Endothelial cell of umbilical vein (primary cell): ENCODE measurements around the gene HECTD2. TPM values are rescaled to one million over a fixed set of nuclear protein-coding genes. Genes with fewer than 3 reads are reported as not detected.
"Not testable (repeated sequence)": the region's sequence is repeated elsewhere in the genome, so short reads cannot be mapped to it uniquely, and the experiment has no call there.

Source experiments
- BruUV-seq: library from RNA; stranded (reverse); fragments of 400-500 nt; replicated peaks from 2 replicates; lab custom pipeline; 2021; lab: Mats Ljungman, UMichigan
- CTCF ChIA-PET: fragments of 300-600, 350-600 bp; sonication (Branson Sonifier 250); formaldehyde crosslinking; loops from one replicate; lab custom pipeline; 2021; ENCODE audit warnings: antibody characterized with exemption, inconsistent platforms; lab: Charles Lee
- POLR2A ChIA-PET: fragments of 300-600, 350-600 bp; sonication (Branson Sonifier 250); formaldehyde crosslinking; loops from one replicate; lab custom pipeline; 2021; ENCODE audit warnings: antibody characterized with exemption, inconsistent platforms; lab: Charles Lee
- DNase-seq: peaks from one replicate; pipeline ENCODE4 v3.0.0-alpha.2; 2011; ENCODE audit warnings: low read depth, low spot score
- FAIRE-seq: peaks from 2 replicates; lab custom pipeline; 2011; peaks lifted over from hg19 to GRCh38; lab: Jason Lieb, UNC
- H2AFZ ChIP-seq: 2 replicates; pipeline ENCODE4 v1.6.0; 2012; ENCODE audit warnings: low read depth, low read length, control low read depth, inconsistent platforms
- H3K27ac ChIP-seq: 2 replicates; pipeline ENCODE4 v1.5.1; 2011; ENCODE audit warnings: low read depth, mild to moderate bottlenecking, control low read depth, low read length, moderate library complexity; ENCODE audit not compliant: insufficient read depth
- H3K27me3 ChIP-seq, 2 experiments: 2 replicates each; pipeline versions ENCODE4 v1.6.0 to v1.6.1; 2011; ENCODE audit warnings: low read length in 2 of 2, mixed read lengths in 1 of 2; ENCODE audit not compliant: control insufficient read depth in 2 of 2, insufficient read depth in 2 of 2
- H3K36me3 ChIP-seq, 2 experiments: 2 replicates in 1 of 2; 3 replicates in 1 of 2; pipeline ENCODE4 v1.5.1; 2011; ENCODE audit warnings: low read length in 2 of 2, mild to moderate bottlenecking in 1 of 2, moderate library complexity in 1 of 2; ENCODE audit not compliant: control insufficient read depth in 2 of 2, insufficient read depth in 2 of 2; ENCODE audit errors: extremely low read depth in 1 of 2
- H3K4me1 ChIP-seq: 3 replicates; pipeline ENCODE4 v1.5.1; 2011; ENCODE audit warnings: mild to moderate bottlenecking, low read length; ENCODE audit not compliant: control insufficient read depth, insufficient read depth; ENCODE audit errors: extremely low read depth
- H3K4me2 ChIP-seq: 2 replicates; pipeline ENCODE4 v1.6.1; 2011; ENCODE audit warnings: low read length, control low read depth, mixed read lengths; ENCODE audit not compliant: insufficient read depth
- H3K4me3 ChIP-seq, 3 experiments: fragments of 200-600 bp in 1 of 3; sonication (generic), shearing (Covaris generic) in 1 of 3; replicated peaks in 1 of 3; 2 replicates each; pipeline ENCODE4 v1.5.1; 2011 to 2016; ENCODE audit warnings: control low read depth in 3 of 3, low read length in 3 of 3, mild to moderate bottlenecking in 2 of 3, inconsistent platforms in 1 of 3, low read depth in 1 of 3, moderate library complexity in 1 of 3; ENCODE audit not compliant: insufficient read depth in 1 of 3
- H3K79me2 ChIP-seq: 2 replicates; pipeline ENCODE4 v1.6.0; 2012; ENCODE audit warnings: low read length, inconsistent platforms; ENCODE audit not compliant: control insufficient read depth, insufficient read depth
- H3K9ac ChIP-seq: replicated peaks from 2 replicates; pipeline ENCODE3; 2011; ENCODE audit warnings: low read length, control low read depth; ENCODE audit not compliant: insufficient read depth; ENCODE audit errors: extremely low read depth
- H3K9me1 ChIP-seq: replicated peaks from 3 replicates; pipeline ENCODE4 v1.6.0; 2011; ENCODE audit warnings: mild to moderate bottlenecking, low read length; ENCODE audit not compliant: control insufficient read depth, insufficient read depth; ENCODE audit errors: extremely low read depth
- H3K9me3 ChIP-seq: replicated peaks from 2 replicates; pipeline ENCODE4 v1.5.1; 2012; ENCODE audit warnings: low read length, inconsistent platforms; ENCODE audit not compliant: control insufficient read depth, insufficient read depth
- H4K20me1 ChIP-seq: replicated peaks from 2 replicates; pipeline ENCODE3; 2011; ENCODE audit warnings: mild to moderate bottlenecking, low read length; ENCODE audit not compliant: control insufficient read depth, insufficient read depth; ENCODE audit errors: extremely low read depth
- EZH2 ChIP-seq: IDR thresholded peaks from 2 replicates; pipeline ENCODE4 v1.6.1; 2012; ENCODE audit warnings: borderline replicate concordance, low read depth, mild to moderate bottlenecking, moderate library complexity, low read length, inconsistent platforms; ENCODE audit not compliant: severe bottlenecking
- FOS ChIP-seq: IDR thresholded peaks from 2 replicates; pipeline ENCODE4 v1.6.1; 2011; ENCODE audit warnings: mild to moderate bottlenecking, low read length, moderate library complexity, borderline replicate concordance; ENCODE audit not compliant: insufficient read depth
- GATA2 ChIP-seq: IDR thresholded peaks from 2 replicates; pipeline ENCODE4 v1.7.0; 2011; ENCODE audit warnings: low read depth, mild to moderate bottlenecking, moderate library complexity, mixed read lengths, low read length; ENCODE audit not compliant: insufficient read length, insufficient read depth
- JUN ChIP-seq: IDR thresholded peaks from 2 replicates; pipeline ENCODE4 v1.6.1; 2011; ENCODE audit warnings: borderline replicate concordance, low read depth; ENCODE audit not compliant: insufficient read length, insufficient read depth
- MAX ChIP-seq: IDR thresholded peaks from 2 replicates; pipeline ENCODE4 v1.6.1; 2011; ENCODE audit not compliant: insufficient read depth, insufficient read length
- MYC ChIP-seq: IDR thresholded peaks from one replicate; pipeline ENCODE4 v1.6.1; 2011; ENCODE audit warnings: mild to moderate bottlenecking, low read depth, low read length
- POLR2A ChIP-seq: IDR thresholded peaks from 2 replicates; pipeline ENCODE4 v1.6.1; 2012; ENCODE audit warnings: low read depth, mild to moderate bottlenecking, control low read depth, low read length
- POLR2AphosphoS5 ChIP-seq: IDR thresholded peaks from 2 replicates; pipeline ENCODE4 v1.6.1; 2012; ENCODE audit warnings: low read depth, mild to moderate bottlenecking, control low read depth, low read length, moderate library complexity; ENCODE audit not compliant: insufficient read depth
- dilution Hi-C: fragments of 300-500 bp; cut with MboI; formaldehyde crosslinking; loops from one replicate; pipeline ENCODE4 v1.15.0; 2019; ENCODE audit warnings: low sequenced_read_pairs; ENCODE audit not compliant: extremely low pct_ligation_motif_present
- intact Hi-C: fragments of 100-400 bp; cut with micrococcal nuclease; formaldehyde crosslinking; loops from one replicate; pipeline ENCODE4 v1.10.0; 2022
- polyA plus RNA-seq, 4 experiments: library from polyadenylated mRNA; depleted of rRNA in 3 of 4; stranded (reverse) in 3 of 4; unstranded in 1 of 4; fragments of >200 nt; gene quantifications; 2 replicates each; pipeline versions ENCODE4 v1.2.1 to v1.2.3, GENCODE V29; 2011 to 2012; ENCODE audit warnings: missing spikeins in 1 of 4
- total RNA-seq: library from RNA; stranded (reverse); gene quantifications from 2 replicates; pipeline ENCODE4 v1.2.3, GENCODE V29; 2021
- TF ChIP-seq, protein P1 (sequence below), 2 donors: IDR thresholded peaks; 1 replicate in 1 of 2; 2 replicates in 1 of 2; pipeline ENCODE4 v1.5.1; 2011; ENCODE audit warnings: low read length in 2 of 2, mild to moderate bottlenecking in 2 of 2, moderate library complexity in 2 of 2, control low read depth in 1 of 2, inconsistent platforms in 1 of 2, low read depth in 1 of 2; ENCODE audit not compliant: insufficient read depth in 1 of 2; ENCODE audit errors: extremely low read depth in 1 of 2

The HECTD2 gene
- total and polyA plus RNA-seq, 2 donors (not counting 3 experiments of a cell fraction or from before 2014, with no cell fraction given): 4.2 to 10.7 TPM

- Histone ChIP-seq H3K27ac (no peak overlapping the region), H3K9ac (no peak overlapping the region), H3K4me1 (no peaks in the 10 kb centered on the region), H3K79me2 (no peaks in the 10 kb centered on the region), H3K4me3 (no peak overlapping the region), H3K27me3 (no peaks in the 10 kb centered on the region), H4K20me1 (no peaks in the 10 kb centered on the region), H2AFZ (no peak overlapping the region), H3K9me3 (no peaks in the 10 kb centered on the region), H3K4me2 (no peak overlapping the region), H3K36me3 (no peaks in the 10 kb centered on the region), H3K9me1 (no peaks in the 10 kb centered on the region)
- TF ChIP-seq, protein P1, sequence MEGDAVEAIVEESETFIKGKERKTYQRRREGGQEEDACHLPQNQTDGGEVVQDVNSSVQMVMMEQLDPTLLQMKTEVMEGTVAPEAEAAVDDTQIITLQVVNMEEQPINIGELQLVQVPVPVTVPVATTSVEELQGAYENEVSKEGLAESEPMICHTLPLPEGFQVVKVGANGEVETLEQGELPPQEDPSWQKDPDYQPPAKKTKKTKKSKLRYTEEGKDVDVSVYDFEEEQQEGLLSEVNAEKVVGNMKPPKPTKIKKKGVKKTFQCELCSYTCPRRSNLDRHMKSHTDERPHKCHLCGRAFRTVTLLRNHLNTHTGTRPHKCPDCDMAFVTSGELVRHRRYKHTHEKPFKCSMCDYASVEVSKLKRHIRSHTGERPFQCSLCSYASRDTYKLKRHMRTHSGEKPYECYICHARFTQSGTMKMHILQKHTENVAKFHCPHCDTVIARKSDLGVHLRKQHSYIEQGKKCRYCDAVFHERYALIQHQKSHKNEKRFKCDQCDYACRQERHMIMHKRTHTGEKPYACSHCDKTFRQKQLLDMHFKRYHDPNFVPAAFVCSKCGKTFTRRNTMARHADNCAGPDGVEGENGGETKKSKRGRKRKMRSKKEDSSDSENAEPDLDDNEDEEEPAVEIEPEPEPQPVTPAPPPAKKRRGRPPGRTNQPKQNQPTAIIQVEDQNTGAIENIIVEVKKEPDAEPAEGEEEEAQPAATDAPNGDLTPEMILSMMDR (IDR thresholded peaks at IDR 0.05; ENCODE audit: extremely low read depth in 1 of 2, insufficient read depth in 1 of 2, low read depth in 1 of 2, low read length in 2 of 2): no peak
- TF ChIP-seq EZH2 (no peak), GATA2 (no peak), MYC (no peak), MAX (no peak), POLR2AphosphoS5 (no peak), FOS (no peak), JUN (no peak), POLR2A (no peak)
- DNase-seq (no peak), FAIRE-seq (no peak)
- intact Hi-C loops (no loop called here), dilution Hi-C loops (no loop called here)
- POLR2A ChIA-PET: no interaction called here
- no TSS peak for BruUV-seq
- CTCF ChIA-PET: interaction anchor here (1.3 kb wide), 1 partner anchor 230 kb away, joined by 3 read pairs; no protein-coding TSS in a partner anchor
Measured at GRCh38 chr10:91528768-91529167, 118.6 kb downstream of the HECTD2 start.

DNA sequence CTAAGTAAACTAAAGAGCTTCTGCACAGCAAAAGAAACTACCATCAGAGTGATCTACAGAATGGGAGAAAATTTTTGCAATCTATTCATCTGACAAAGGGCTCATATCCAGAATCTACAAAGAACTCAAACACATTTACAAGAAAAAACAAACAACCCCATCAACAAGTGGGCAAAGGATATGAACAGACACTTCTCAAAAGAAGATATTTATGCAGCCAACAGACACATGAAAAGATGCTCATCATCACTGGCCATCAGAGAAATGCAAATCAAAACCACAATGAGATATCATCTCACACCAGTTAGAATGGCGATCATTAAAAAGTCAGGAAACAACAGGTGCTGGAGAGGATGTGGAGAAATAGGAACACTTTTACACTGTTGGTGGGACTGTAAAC, 124.6 kb downstream of the HECTD2 start:
- H3K27ac ChIP-seq, H3K9ac ChIP-seq, H3K9me3 ChIP-seq, intact Hi-C loops, H3K4me1 ChIP-seq, H3K4me2 ChIP-seq, FAIRE-seq, H4K20me1 ChIP-seq, DNase-seq, POLR2A ChIA-PET, H2AFZ ChIP-seq, H3K79me2 ChIP-seq, dilution Hi-C loops, H3K9me1 ChIP-seq, H3K4me3 ChIP-seq, H3K27me3 ChIP-seq, CTCF ChIA-PET, H3K36me3 ChIP-seq, BruUV-seq: not testable (repeated sequence)
